ENCODE data around the gene TNP2.
"Not testable (repeated sequence)": the region's sequence is repeated elsewhere in the genome, so short reads cannot be mapped to it uniquely, and the experiment has no call there.

TNP2 gene

GRCh38 chr16:11229906-11230305 is 39.2 kb downstream of the TNP2 start:
- no peak for TF ChIP-seq CTCF (IDR thresholded peaks at IDR 0.05; ENCODE audit: insufficient read depth, low read length, missing control alignments)
- no peak overlapping the region for H3K4me3 ChIP-seq (ENCODE audit: low read depth, low read length)
- POLR2A ChIA-PET = no interaction called here
- no peak for DNase-seq (ENCODE audit: low read depth, low spot score)
- CTCF ChIA-PET = no interaction called here

GRCh38 chr16:11229432-11229831 is 39.7 kb downstream of the TNP2 start:
- H3K4me3 ChIP-seq (ENCODE audit: low read depth, low read length) = no peak overlapping the region
- ChIA-PET POLR2A (no interaction called here), CTCF (no interaction called here)
- DNase-seq (ENCODE audit: low read depth, low spot score) = no peak
- TF ChIP-seq CTCF (IDR thresholded peaks at IDR 0.05; ENCODE audit: insufficient read depth, low read length, missing control alignments) = no peak

GRCh38 chr16:11225677-11226549 is 43.2 kb downstream of the TNP2 start:
- no peak for TF ChIP-seq CTCF (IDR thresholded peaks at IDR 0.05; ENCODE audit: insufficient read depth, low read length, missing control alignments)
- no peak overlapping the region for H3K4me3 ChIP-seq (ENCODE audit: low read depth, low read length)
- POLR2A ChIA-PET = no interaction called here
- CTCF ChIA-PET = no interaction called here
- DNase-seq (ENCODE audit: low read depth, low spot score) = no peak

GRCh38 chr16:11224894-11225676 is 44.0 kb downstream of the TNP2 start:
- ChIA-PET POLR2A (no interaction called here), CTCF (interaction anchor here (0.7 kb wide), 1 partner anchor 13 kb away, joined by 3 read pairs; no protein-coding TSS in a partner anchor)
- no peak for TF ChIP-seq CTCF (IDR thresholded peaks at IDR 0.05; ENCODE audit: insufficient read depth, low read length, missing control alignments)
- no peak for DNase-seq (ENCODE audit: low read depth, low spot score)
- H3K4me3 ChIP-seq (ENCODE audit: low read depth, low read length) = no peak overlapping the region

GRCh38 chr16:11224096-11224893 is 44.8 kb downstream of the TNP2 start:
- ChIA-PET POLR2A (no interaction called here), CTCF (interaction anchor here (0.7 kb wide), 1 partner anchor 12 kb away, joined by 3 read pairs; no protein-coding TSS in a partner anchor)
- no peak overlapping the region for H3K4me3 ChIP-seq (ENCODE audit: low read depth, low read length)
- DNase-seq (ENCODE audit: low read depth, low spot score) = no peak
- TF ChIP-seq CTCF (IDR thresholded peaks at IDR 0.05; ENCODE audit: insufficient read depth, low read length, missing control alignments) = no peak

- DNase-seq (ENCODE audit: low read depth, low spot score); POLR2A ChIA-PET; H3K4me3 ChIP-seq (ENCODE audit: low read depth, low read length): not testable (repeated sequence)
- CTCF ChIA-PET = interaction anchor here (1.2 kb wide), 1 partner anchor 258 kb away, joined by 3 read pairs; no protein-coding TSS in a partner anchor
These were observed 48.6 kb downstream of the TNP2 start for GRCh38 chr16:11220507-11220906.
